HCT116 (cell line): ENCODE measurements around the gene MSMB. TPM values are rescaled to one million over a fixed set of nuclear protein-coding genes. Genes with fewer than 3 reads are reported as not detected.

Source experiments
- ATAC-seq: fragments of 200-7000 bp; cut with Tn5 transposase; 2 replicates; pipeline ENCODE4 v1.9.1; 2020; ENCODE audit warnings: mild to moderate bottlenecking, moderate library complexity
- BruUV-seq: library from RNA; stranded (reverse); fragments of 400-500 nt; replicated peaks from 2 replicates; lab custom pipeline; 2021; lab: Mats Ljungman, UMichigan
- CTCF ChIA-PET: fragments of 300-600 bp; sonication (Branson Sonifier 250); formaldehyde crosslinking; loops from one replicate; lab custom pipeline; 2021; ENCODE audit warnings: antibody characterized with exemption; lab: Charles Lee
- POLR2A ChIA-PET: fragments of 300-600, 350-600 bp; sonication (Branson Sonifier 250); formaldehyde crosslinking; loops from one replicate; lab custom pipeline; 2021; ENCODE audit warnings: antibody characterized with exemption; lab: Charles Lee
- RAD21 ChIA-PET, 2 experiments: fragments of 300-600 bp; sonication (Branson Sonifier 250); formaldehyde crosslinking; loops; one replicate each; lab custom pipeline; 2023; ENCODE audit warnings: low total read pairs in 2 of 2; ENCODE audit not compliant: uncharacterized antibody in 2 of 2, unreplicated experiment in 2 of 2, low non-redundant PET in 1 of 2; lab: Charles Lee
- DNase-seq: peaks from one replicate; pipeline ENCODE4 v3.0.0-alpha.2; 2010; ENCODE audit warnings: low read depth, low spot score
- H2AFZ ChIP-seq: fragments of 200-600 bp; shearing (Covaris generic), sonication (generic); 2 replicates; pipeline ENCODE4 v1.6.1; 2017; ENCODE audit warnings: low read depth, mixed run types, mixed read lengths, antibody characterized with exemption, low read length; ENCODE audit not compliant: poor library complexity, severe bottlenecking
- H3K27ac ChIP-seq: 2 replicates; pipeline ENCODE4 v1.5.1; 2012; ENCODE audit warnings: low read depth, low read length
- H3K27me3 ChIP-seq: fragments of 200-600 bp; sonication (generic); 2 replicates; pipeline ENCODE4 v1.6.1; 2016; ENCODE audit warnings: mixed run types, low read length, mixed read lengths; ENCODE audit not compliant: insufficient read depth
- H3K36me3 ChIP-seq, 2 experiments: fragments of 200-500 bp in 1 of 2; fragments of 200-600 bp in 1 of 2; sonication (Bioruptor generic) in 1 of 2; sonication (generic) in 1 of 2; 2 replicates each; pipeline versions ENCODE4 v1.5.1 to v1.6.1; 2014 to 2016; ENCODE audit warnings: low read length in 2 of 2, inconsistent platforms in 1 of 2, mixed read lengths in 1 of 2, mixed run types in 1 of 2; ENCODE audit not compliant: insufficient read depth in 2 of 2, control insufficient read depth in 1 of 2
- H3K4me1 ChIP-seq, 2 experiments: fragments of 200-600 bp in 1 of 2; sonication (generic) in 1 of 2; 2 replicates each; pipeline versions ENCODE4 v1.5.1 to v1.6.1; 2012 to 2017; ENCODE audit warnings: low read length in 2 of 2, inconsistent platforms in 1 of 2, mild to moderate bottlenecking in 1 of 2, mixed read lengths in 1 of 2, mixed run types in 1 of 2, moderate library complexity in 1 of 2; ENCODE audit not compliant: insufficient read depth in 2 of 2, control insufficient read depth in 1 of 2
- H3K4me2 ChIP-seq: fragments of 200-600 bp; sonication (generic); 2 replicates; pipeline ENCODE4 v1.6.1; 2017; ENCODE audit warnings: mixed run types, low read length, mixed read lengths
- H3K4me3 ChIP-seq, 2 experiments: fragments of 200-600 bp in 1 of 2; sonication (generic) in 1 of 2; replicated peaks in 1 of 2; 2 replicates each; pipeline ENCODE4 v1.5.1; 2011 to 2016; ENCODE audit warnings: low read length in 2 of 2, control low read depth in 1 of 2, low read depth in 1 of 2, mild to moderate bottlenecking in 1 of 2, mixed read lengths in 1 of 2, mixed run types in 1 of 2
- H3K79me2 ChIP-seq: fragments of 200-600 bp; sonication (generic); 2 replicates; pipeline ENCODE4 v1.6.1; 2017; ENCODE audit warnings: mild to moderate bottlenecking, mixed run types, low read length, moderate library complexity, mixed read lengths; ENCODE audit not compliant: insufficient read depth
- H3K9ac ChIP-seq: fragments of 200-600 bp; sonication (generic); 2 replicates; pipeline ENCODE4 v1.6.1; 2016; ENCODE audit warnings: low read length, mixed read lengths
- H3K9me2 ChIP-seq: fragments of 200-600 bp; sonication (generic), shearing (Covaris generic); 2 replicates; pipeline ENCODE4 v1.6.1; 2017; ENCODE audit warnings: mixed run types, mild to moderate bottlenecking, moderate library complexity; ENCODE audit not compliant: insufficient read depth
- H3K9me3 ChIP-seq, 2 experiments: fragments of 200-500 bp in 1 of 2; fragments of 200-600 bp in 1 of 2; sonication (Bioruptor generic) in 1 of 2; sonication (generic) in 1 of 2; 2 replicates each; pipeline ENCODE4 v1.6.1; 2014 to 2017; ENCODE audit warnings: low read length in 2 of 2, mixed read lengths in 2 of 2, inconsistent platforms in 1 of 2, low read depth in 1 of 2, mild to moderate bottlenecking in 1 of 2, mixed run types in 1 of 2, moderate library complexity in 1 of 2; ENCODE audit not compliant: control insufficient read depth in 1 of 2, insufficient read depth in 1 of 2
- H4K20me1 ChIP-seq: fragments of 200-600 bp; sonication (generic), shearing (Covaris generic); 2 replicates; pipeline ENCODE4 v1.6.1; 2017; ENCODE audit warnings: mixed run types, mild to moderate bottlenecking, moderate library complexity; ENCODE audit not compliant: insufficient read depth
- ATF3 ChIP-seq: IDR thresholded peaks from 2 replicates; pipeline ENCODE4 v1.6.1; 2012
- CBX3 ChIP-seq: IDR thresholded peaks from 2 replicates; pipeline ENCODE4 v1.6.1; 2012; ENCODE audit warnings: low read depth
- CEBPB ChIP-seq: IDR thresholded peaks from 2 replicates; pipeline ENCODE4 v1.6.1; 2012; ENCODE audit warnings: low read depth
- EGR1 ChIP-seq: IDR thresholded peaks from 2 replicates; pipeline ENCODE4 v1.6.1; 2012; ENCODE audit warnings: low read depth
- ELF1 ChIP-seq: IDR thresholded peaks from 2 replicates; pipeline ENCODE4 v1.6.1; 2012; ENCODE audit warnings: low read depth, borderline replicate concordance
- EZH2 ChIP-seq: fragments of 200-600 bp; sonication (generic); IDR thresholded peaks from 2 replicates; pipeline ENCODE4 v1.6.1; 2017; ENCODE audit warnings: antibody characterized with exemption, mixed run types
- FOSL1 ChIP-seq: IDR thresholded peaks from 2 replicates; pipeline ENCODE4 v1.6.1; 2012; ENCODE audit warnings: low read depth
- JUND ChIP-seq: IDR thresholded peaks from 2 replicates; pipeline ENCODE4 v1.6.1; 2012
- MAX ChIP-seq: IDR thresholded peaks from 2 replicates; pipeline ENCODE4 v1.6.1; 2012
- POLR2A ChIP-seq: IDR thresholded peaks from 2 replicates; pipeline ENCODE4 v1.7.0; 2011; ENCODE audit warnings: borderline replicate concordance; ENCODE audit not compliant: insufficient read depth, insufficient read length; ENCODE audit errors: extremely low read depth
- POLR2AphosphoS5 ChIP-seq: IDR thresholded peaks from 2 replicates; pipeline ENCODE4 v1.6.1; 2011; ENCODE audit warnings: mild to moderate bottlenecking, low read depth, low read length, moderate library complexity
- RAD21 ChIP-seq: IDR thresholded peaks from 2 replicates; pipeline ENCODE4 v1.6.1; 2012; ENCODE audit warnings: low read depth, mild to moderate bottlenecking
- REST ChIP-seq: IDR thresholded peaks from 2 replicates; pipeline ENCODE4 v1.6.1; 2012; ENCODE audit warnings: low read depth
- SIN3A ChIP-seq: IDR thresholded peaks from 2 replicates; pipeline ENCODE4 v1.6.1; 2012; ENCODE audit warnings: low read depth
- SP1 ChIP-seq: IDR thresholded peaks from 2 replicates; pipeline ENCODE4 v1.6.1; 2012; ENCODE audit warnings: low read depth
- SRF ChIP-seq: IDR thresholded peaks from 2 replicates; pipeline ENCODE4 v1.6.1; 2012; ENCODE audit warnings: low read depth
- TCF7L2 ChIP-seq: IDR thresholded peaks from 2 replicates; pipeline ENCODE4 v1.7.0; 2011; ENCODE audit warnings: borderline replicate concordance, inconsistent platforms; ENCODE audit not compliant: insufficient read depth, insufficient read length; ENCODE audit errors: extremely low read depth
- YY1 ChIP-seq: IDR thresholded peaks from 2 replicates; pipeline ENCODE4 v1.6.1; 2011; ENCODE audit warnings: low read length, low read depth, moderate library complexity, mild to moderate bottlenecking; ENCODE audit not compliant: insufficient replicate concordance; ENCODE audit errors: extremely low read depth
- ZBTB33 ChIP-seq: IDR thresholded peaks from 2 replicates; pipeline ENCODE4 v1.6.1; 2011; ENCODE audit warnings: mild to moderate bottlenecking, low read length, moderate library complexity; ENCODE audit not compliant: insufficient replicate concordance; ENCODE audit errors: extremely low read depth
- intact Hi-C: fragments of 100-400 bp; cut with micrococcal nuclease; formaldehyde crosslinking; loops from 2 replicates; pipeline ENCODE4 v1.10.0; 2022
- total RNA-seq: library from RNA; stranded (reverse); gene quantifications from one replicate; pipeline ENCODE4 v1.2.1, GENCODE V29; 2021; ENCODE audit not compliant: unreplicated experiment

The MSMB gene
- total RNA-seq, 1 experiment from 2014 or later = not detected

- TF ChIP-seq EGR1 = no peak
- no peak for TF ChIP-seq ZBTB33
- no peak for TF ChIP-seq YY1
- no peak for TF ChIP-seq FOSL1
- no peak for TF ChIP-seq ATF3
- TF ChIP-seq MAX = no peak
- no peak for TF ChIP-seq EZH2
- no peak for TF ChIP-seq RAD21
- no peak for TF ChIP-seq POLR2A
- TF ChIP-seq CBX3 = no peak
- no peak for TF ChIP-seq CEBPB
- TF ChIP-seq SIN3A = no peak
- TF ChIP-seq POLR2AphosphoS5 = no peak
- TF ChIP-seq SRF = no peak
- no peak for TF ChIP-seq TCF7L2
- no peak for TF ChIP-seq REST
- TF ChIP-seq SP1 = no peak
- no peak for TF ChIP-seq JUND
- no peak for TF ChIP-seq ELF1
- TF ChIP-seq, all 23 proteins: peak for 0
- H3K36me3 ChIP-seq = peaks cover 10 to 13% of the 10 kb centered on the region in 2 experiments; a peak in 3 of 4 replicates
- peaks cover 9% of the 10 kb centered on the region; the same call in 1 of the 2 replicates for H4K20me1 ChIP-seq
- no peak overlapping the region for H3K4me3 ChIP-seq
- H3K4me1 ChIP-seq = peaks cover 8 to 16% of the 10 kb centered on the region in 2 experiments
- ATAC-seq = no peak
- H3K9me2 ChIP-seq = no peaks in the 10 kb centered on the region
- DNase-seq = no peak
- intact Hi-C loops = no loop called here
- H3K27ac ChIP-seq = no peak overlapping the region
- ChIA-PET RAD21 (no interaction called here), CTCF (interaction anchor here (1.2 kb wide), 1 partner anchor 12 kb away, joined by 4 read pairs; no protein-coding TSS in a partner anchor), POLR2A (interaction anchor here (1.5 kb wide), 1 partner anchor 12 kb away, joined by 4 read pairs; no protein-coding TSS in a partner anchor)
- H3K4me2 ChIP-seq = no peak overlapping the region
- no peak overlapping the region for H2AFZ ChIP-seq
- no peak overlapping the region for H3K9ac ChIP-seq
- H3K9me3 ChIP-seq = no peaks in the 10 kb centered on the region
- BruUV-seq = no TSS peak
- peaks cover 70% of the 10 kb centered on the region for H3K79me2 ChIP-seq
- H3K27me3 ChIP-seq = no peaks in the 10 kb centered on the region
Observed at GRCh38 chr10:46016811-46017210, 29.3 kb downstream of the MSMB start.
